ENCODE measurements around the gene SOX6. TPM values are rescaled to one million over a fixed set of nuclear protein-coding genes. Genes with fewer than 3 reads are reported as not detected.

The SOX6 gene
- total and polyA plus RNA-seq, 2 donors (not counting 3 experiments of a cell fraction or from before 2014, with no cell fraction given), result 0.14 to 3.7 TPM

GRCh38 chr11:16367252-16367651 is 10.9 kb upstream of the SOX6 start:
- FAIRE-seq (no peak), DNase-seq (ENCODE audit: low read depth, low spot score) (no peak)
- Histone ChIP-seq H3K4me1 (ENCODE audit: control insufficient read depth, extremely low read depth, insufficient read depth, low read length) (no peaks in the 10 kb centered on the region), H3K27ac (ENCODE audit: insufficient read depth, low read depth, low read length) (no peak overlapping the region), H3K36me3 (ENCODE audit: control insufficient read depth in 2 of 2, extremely low read depth in 1 of 2, insufficient read depth in 2 of 2, low read length in 2 of 2) (no peaks in the 10 kb centered on the region), H2AFZ (ENCODE audit: low read depth, low read length) (no peak overlapping the region), H3K79me2 (ENCODE audit: control insufficient read depth, insufficient read depth, low read length) (no peaks in the 10 kb centered on the region), H3K27me3 (ENCODE audit: control insufficient read depth in 2 of 2, insufficient read depth in 2 of 2, low read length in 2 of 2) (peaks cover 0 to 2% of the 10 kb centered on the region in 2 experiments), H4K20me1 (replicated peaks; ENCODE audit: control insufficient read depth, extremely low read depth, insufficient read depth, low read length) (no peaks in the 10 kb centered on the region), H3K4me2 (ENCODE audit: insufficient read depth, low read length) (no peak overlapping the region), H3K9ac (replicated peaks; ENCODE audit: extremely low read depth, insufficient read depth, low read length) (no peak overlapping the region), H3K9me1 (replicated peaks; ENCODE audit: control insufficient read depth, extremely low read depth, insufficient read depth, low read length) (no peaks in the 10 kb centered on the region), H3K9me3 (replicated peaks; ENCODE audit: control insufficient read depth, insufficient read depth, low read length) (no peaks in the 10 kb centered on the region), H3K4me3 (replicated peaks in 1 of 3; ENCODE audit: insufficient read depth in 1 of 3, low read depth in 1 of 3, low read length in 3 of 3) (no peak overlapping the region)
- no TSS peak for BruUV-seq (replicated peaks)
- POLR2A ChIA-PET, result no interaction called here
- CTCF ChIA-PET, result no interaction called here
- intact Hi-C loops (cut with micrococcal nuclease), result no loop called here
- TF ChIP-seq GATA2 (IDR thresholded peaks at IDR 0.05; ENCODE audit: insufficient read depth, insufficient read length, low read depth, low read length), result no peak
- no peak for TF ChIP-seq POLR2AphosphoS5 (IDR thresholded peaks at IDR 0.05; ENCODE audit: insufficient read depth, low read depth, low read length)
- no peak for TF ChIP-seq POLR2A (IDR thresholded peaks at IDR 0.05; ENCODE audit: low read depth, low read length)
- TF ChIP-seq JUN (IDR thresholded peaks at IDR 0.05; ENCODE audit: borderline replicate concordance, insufficient read depth, insufficient read length, low read depth), result no peak
- TF ChIP-seq MYC (IDR thresholded peaks at IDR 0.05; ENCODE audit: low read depth, low read length), result no peak
- TF ChIP-seq, protein P1, sequence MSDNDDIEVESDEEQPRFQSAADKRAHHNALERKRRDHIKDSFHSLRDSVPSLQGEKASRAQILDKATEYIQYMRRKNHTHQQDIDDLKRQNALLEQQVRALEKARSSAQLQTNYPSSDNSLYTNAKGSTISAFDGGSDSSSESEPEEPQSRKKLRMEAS (IDR thresholded peaks at IDR 0.05; ENCODE audit: insufficient read depth, insufficient read length), result no peak
- TF ChIP-seq CTCF (IDR thresholded peaks at IDR 0.05; ENCODE audit: extremely low read depth in 1 of 2, insufficient read depth in 1 of 2, low read depth in 1 of 2, low read length in 2 of 2), result no peak
- no peak for TF ChIP-seq FOS (IDR thresholded peaks at IDR 0.05; ENCODE audit: borderline replicate concordance, insufficient read depth, low read length)
- no peak for TF ChIP-seq EZH2 (IDR thresholded peaks at IDR 0.05; ENCODE audit: borderline replicate concordance, low read depth, low read length, severe bottlenecking)
- dilution Hi-C loops (cut with MboI; ENCODE audit: extremely low pct_ligation_motif_present, low sequenced_read_pairs), result no loop called here
